ENCODE results near the gene USF1. TPM values are rescaled to one million over a fixed set of nuclear protein-coding genes. Genes with fewer than 3 reads are reported as not detected.

The USF1 gene
- total and polyA plus RNA-seq, 9 of the 15 experiments (the other 6 are each of a cell fraction or from before 2014, with no cell fraction given), result 7.4 to 60.2 (median 54.2) TPM

GRCh38 chr1:161045736-161046604 is at the start of gene USF1 (continued):
- TF ChIP-seq, protein P1, sequence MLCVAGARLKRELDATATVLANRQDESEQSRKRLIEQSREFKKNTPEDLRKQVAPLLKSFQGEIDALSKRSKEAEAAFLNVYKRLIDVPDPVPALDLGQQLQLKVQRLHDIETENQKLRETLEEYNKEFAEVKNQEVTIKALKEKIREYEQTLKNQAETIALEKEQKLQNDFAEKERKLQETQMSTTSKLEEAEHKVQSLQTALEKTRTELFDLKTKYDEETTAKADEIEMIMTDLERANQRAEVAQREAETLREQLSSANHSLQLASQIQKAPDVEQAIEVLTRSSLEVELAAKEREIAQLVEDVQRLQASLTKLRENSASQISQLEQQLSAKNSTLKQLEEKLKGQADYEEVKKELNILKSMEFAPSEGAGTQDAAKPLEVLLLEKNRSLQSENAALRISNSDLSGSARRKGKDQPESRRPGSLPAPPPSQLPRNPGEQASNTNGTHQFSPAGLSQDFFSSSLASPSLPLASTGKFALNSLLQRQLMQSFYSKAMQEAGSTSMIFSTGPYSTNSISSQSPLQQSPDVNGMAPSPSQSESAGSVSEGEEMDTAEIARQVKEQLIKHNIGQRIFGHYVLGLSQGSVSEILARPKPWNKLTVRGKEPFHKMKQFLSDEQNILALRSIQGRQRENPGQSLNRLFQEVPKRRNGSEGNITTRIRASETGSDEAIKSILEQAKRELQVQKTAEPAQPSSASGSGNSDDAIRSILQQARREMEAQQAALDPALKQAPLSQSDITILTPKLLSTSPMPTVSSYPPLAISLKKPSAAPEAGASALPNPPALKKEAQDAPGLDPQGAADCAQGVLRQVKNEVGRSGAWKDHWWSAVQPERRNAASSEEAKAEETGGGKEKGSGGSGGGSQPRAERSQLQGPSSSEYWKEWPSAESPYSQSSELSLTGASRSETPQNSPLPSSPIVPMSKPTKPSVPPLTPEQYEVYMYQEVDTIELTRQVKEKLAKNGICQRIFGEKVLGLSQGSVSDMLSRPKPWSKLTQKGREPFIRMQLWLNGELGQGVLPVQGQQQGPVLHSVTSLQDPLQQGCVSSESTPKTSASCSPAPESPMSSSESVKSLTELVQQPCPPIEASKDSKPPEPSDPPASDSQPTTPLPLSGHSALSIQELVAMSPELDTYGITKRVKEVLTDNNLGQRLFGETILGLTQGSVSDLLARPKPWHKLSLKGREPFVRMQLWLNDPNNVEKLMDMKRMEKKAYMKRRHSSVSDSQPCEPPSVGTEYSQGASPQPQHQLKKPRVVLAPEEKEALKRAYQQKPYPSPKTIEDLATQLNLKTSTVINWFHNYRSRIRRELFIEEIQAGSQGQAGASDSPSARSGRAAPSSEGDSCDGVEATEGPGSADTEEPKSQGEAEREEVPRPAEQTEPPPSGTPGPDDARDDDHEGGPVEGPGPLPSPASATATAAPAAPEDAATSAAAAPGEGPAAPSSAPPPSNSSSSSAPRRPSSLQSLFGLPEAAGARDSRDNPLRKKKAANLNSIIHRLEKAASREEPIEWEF (CRISPR knock-in tag; IDR thresholded peaks at IDR 0.05), result no peak
- TF ChIP-seq NCOA6 (IDR thresholded peaks at IDR 0.05) (no peak), MCM3 (IDR thresholded peaks at IDR 0.05) (no peak), ZSCAN32 (CRISPR knock-in tag; IDR thresholded peaks at IDR 0.05) (no peak), NFIC (IDR thresholded peaks at IDR 0.05) (0 out of 2 replicates have a peak, but pooled peaks have one; percentile 12), GABPB1 (CRISPR knock-in tag; IDR thresholded peaks at IDR 0.05) (peak; percentile 94), MIER1 (IDR thresholded peaks at IDR 0.05; ENCODE audit: low read depth) (no peak), DMBX1 (CRISPR knock-in tag; IDR thresholded peaks at IDR 0.05; ENCODE audit: borderline replicate concordance) (peak; percentile 50; the same call in 1 of the 2 replicates), SRSF3 (IDR thresholded peaks at IDR 0.05; ENCODE audit: insufficient read depth, low read length) (no peak), BCL6 (CRISPR knock-in tag; IDR thresholded peaks at IDR 0.05) (no peak), ZBED1 (IDR thresholded peaks at IDR 0.05) (peak; percentile 23; the same call in 1 of the 2 replicates), ERF (CRISPR knock-in tag; IDR thresholded peaks at IDR 0.05) (no peak), E2F8 (IDR thresholded peaks at IDR 0.05; ENCODE audit: low read depth, partially characterized antibody) (peak; percentile 86)
- TF ChIP-seq, protein P2, sequence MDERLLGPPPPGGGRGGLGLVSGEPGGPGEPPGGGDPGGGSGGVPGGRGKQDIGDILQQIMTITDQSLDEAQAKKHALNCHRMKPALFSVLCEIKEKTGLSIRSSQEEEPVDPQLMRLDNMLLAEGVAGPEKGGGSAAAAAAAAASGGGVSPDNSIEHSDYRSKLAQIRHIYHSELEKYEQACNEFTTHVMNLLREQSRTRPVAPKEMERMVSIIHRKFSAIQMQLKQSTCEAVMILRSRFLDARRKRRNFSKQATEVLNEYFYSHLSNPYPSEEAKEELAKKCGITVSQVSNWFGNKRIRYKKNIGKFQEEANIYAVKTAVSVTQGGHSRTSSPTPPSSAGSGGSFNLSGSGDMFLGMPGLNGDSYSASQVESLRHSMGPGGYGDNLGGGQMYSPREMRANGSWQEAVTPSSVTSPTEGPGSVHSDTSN (CRISPR knock-in tag; IDR thresholded peaks at IDR 0.05; ENCODE audit: low read depth), result no peak
- TF ChIP-seq, protein P2 (tag; conservative IDR thresholded peaks at IDR 0.05; ENCODE audit: low read depth), result no peak
